OCI-LY1 (cell line): ENCODE results near the gene SLC35F6.

Experiments
- H2AFZ ChIP-seq: fragments of 200-600 bp; sonication (generic), shearing (Covaris generic); 2 replicates; pipeline ENCODE4 v1.6.0; 2014; ENCODE audit warnings: antibody characterized with exemption, mild to moderate bottlenecking, low read length
- H3F3A ChIP-seq: fragments of 200-600 bp; sonication (generic), shearing (Covaris generic); 2 replicates; pipeline ENCODE4 v1.6.0; 2014; ENCODE audit warnings: mild to moderate bottlenecking, antibody characterized with exemption, low read length, moderate library complexity; ENCODE audit not compliant: insufficient read depth
- H3K27ac ChIP-seq: fragments of 200-600 bp; sonication (generic); 2 replicates; pipeline ENCODE4 v1.5.1; 2014; ENCODE audit warnings: low read length, mixed run types, mild to moderate bottlenecking, low read depth; ENCODE audit not compliant: poor library complexity, severe bottlenecking
- H3K27me3 ChIP-seq: fragments of 200-600 bp; sonication (generic); 2 replicates; pipeline ENCODE4 v1.6.0; 2014; ENCODE audit warnings: antibody characterized with exemption, mild to moderate bottlenecking, low read length, moderate library complexity; ENCODE audit not compliant: insufficient read depth
- H3K36me3 ChIP-seq: fragments of 200-600 bp; sonication (generic); 2 replicates; pipeline ENCODE4 v1.6.1; 2014; ENCODE audit warnings: mild to moderate bottlenecking, antibody characterized with exemption, low read length, moderate library complexity, mixed read lengths; ENCODE audit not compliant: insufficient read depth
- H3K4me1 ChIP-seq: fragments of 200-600 bp; sonication (generic); 2 replicates; pipeline ENCODE4 v1.5.1; 2014; ENCODE audit warnings: mild to moderate bottlenecking, low read length, moderate library complexity; ENCODE audit not compliant: insufficient read depth, severe bottlenecking
- H3K4me2 ChIP-seq: fragments of 200-600 bp; sonication (generic), shearing (Covaris generic); 2 replicates; pipeline ENCODE4 v1.6.1; 2014; ENCODE audit warnings: low read length
- H3K4me3 ChIP-seq: fragments of 200-600 bp; sonication (generic); 2 replicates; pipeline ENCODE4 v1.5.1; 2014; ENCODE audit warnings: low read length, low read depth, mild to moderate bottlenecking, mixed read lengths; ENCODE audit not compliant: poor library complexity, severe bottlenecking
- H3K79me2 ChIP-seq: fragments of 200-600 bp; shearing (Covaris generic); 2 replicates; pipeline ENCODE4 v1.6.1; 2016; ENCODE audit warnings: mixed run types, low read length, mixed read lengths; ENCODE audit not compliant: insufficient read depth
- H3K9ac ChIP-seq: fragments of 200-600 bp; sonication (generic), shearing (Covaris generic); 2 replicates; pipeline ENCODE4 v1.6.1; 2014; ENCODE audit warnings: mild to moderate bottlenecking, low read length, mixed read lengths
- H3K9me2 ChIP-seq: fragments of 200-600 bp; sonication (generic), shearing (Covaris generic); 2 replicates; pipeline ENCODE4 v1.6.1; 2014; ENCODE audit warnings: low read depth, mild to moderate bottlenecking, low read length, mixed read lengths
- H3K9me3 ChIP-seq: fragments of 200-600 bp; shearing (Covaris generic); 2 replicates; pipeline ENCODE4 v1.6.1; 2014; ENCODE audit warnings: low read length, mixed read lengths
- H4K20me1 ChIP-seq: fragments of 200-600 bp; sonication (generic), shearing (Covaris generic); 2 replicates; pipeline ENCODE4 v1.6.0; 2016; ENCODE audit warnings: mild to moderate bottlenecking, low read length; ENCODE audit not compliant: insufficient read depth
- CTCF ChIP-seq: fragments of 200-600 bp; sonication (generic), shearing (Covaris generic); IDR thresholded peaks from 2 replicates; pipeline ENCODE4 v1.5.1; 2017; ENCODE audit warnings: mild to moderate bottlenecking, antibody characterized with exemption, low read length, moderate library complexity, mixed read lengths
- EZH2 ChIP-seq: fragments of 200-600 bp; sonication (generic), shearing (Covaris generic); IDR thresholded peaks from 2 replicates; pipeline ENCODE4 v1.8.0; 2017; ENCODE audit warnings: borderline replicate concordance, mixed run types, mild to moderate bottlenecking, antibody characterized with exemption, low read length, moderate library complexity, mixed read lengths

Gene SLC35F6

GRCh38 chr2:26731714-26732113 lies 32.4 kb upstream of the SLC35F6 start:
- Histone ChIP-seq H3K4me2 (no peak overlapping the region), H3F3A (no peaks in the 10 kb centered on the region), H3K4me3 (no peak overlapping the region), H3K27ac (no peak overlapping the region), H3K4me1 (no peaks in the 10 kb centered on the region), H2AFZ (no peak overlapping the region), H3K9me3 (no peaks in the 10 kb centered on the region), H3K79me2 (no peaks in the 10 kb centered on the region), H3K9me2 (no peaks in the 10 kb centered on the region), H3K9ac (no peak overlapping the region), H4K20me1 (no peaks in the 10 kb centered on the region), H3K27me3 (no peaks in the 10 kb centered on the region), H3K36me3 (no peaks in the 10 kb centered on the region)
- TF ChIP-seq CTCF = no peak
- no peak for TF ChIP-seq EZH2

GRCh38 chr2:26732446-26732845 lies 31.6 kb upstream of the SLC35F6 start:
- no peaks in the 10 kb centered on the region for H3F3A ChIP-seq
- H2AFZ ChIP-seq = no peak overlapping the region
- H3K36me3 ChIP-seq = no peaks in the 10 kb centered on the region
- no peak for TF ChIP-seq CTCF
- TF ChIP-seq EZH2 = no peak
- H3K27ac ChIP-seq = no peak overlapping the region
- no peaks in the 10 kb centered on the region for H3K9me3 ChIP-seq
- H3K4me1 ChIP-seq = no peaks in the 10 kb centered on the region
- H3K79me2 ChIP-seq = no peaks in the 10 kb centered on the region
- H3K4me3 ChIP-seq = no peak overlapping the region
- H4K20me1 ChIP-seq = no peaks in the 10 kb centered on the region
- H3K4me2 ChIP-seq = no peak overlapping the region
- H3K9ac ChIP-seq = no peak overlapping the region
- no peaks in the 10 kb centered on the region for H3K9me2 ChIP-seq
- H3K27me3 ChIP-seq = no peaks in the 10 kb centered on the region

GRCh38 chr2:26733413-26733812 lies 30.7 kb upstream of the SLC35F6 start:
- Histone ChIP-seq H3K9ac (no peak overlapping the region), H3K4me1 (no peaks in the 10 kb centered on the region), H3K9me2 (no peaks in the 10 kb centered on the region), H3F3A (no peaks in the 10 kb centered on the region), H3K27ac (no peak overlapping the region), H4K20me1 (no peaks in the 10 kb centered on the region), H3K9me3 (no peaks in the 10 kb centered on the region), H3K4me2 (no peak overlapping the region), H3K27me3 (no peaks in the 10 kb centered on the region), H3K36me3 (no peaks in the 10 kb centered on the region), H3K79me2 (no peaks in the 10 kb centered on the region), H2AFZ (no peak overlapping the region), H3K4me3 (no peak overlapping the region)
- TF ChIP-seq EZH2 (no peak), CTCF (no peak)
